ENCODE data around the gene CMIP.

DNA sequence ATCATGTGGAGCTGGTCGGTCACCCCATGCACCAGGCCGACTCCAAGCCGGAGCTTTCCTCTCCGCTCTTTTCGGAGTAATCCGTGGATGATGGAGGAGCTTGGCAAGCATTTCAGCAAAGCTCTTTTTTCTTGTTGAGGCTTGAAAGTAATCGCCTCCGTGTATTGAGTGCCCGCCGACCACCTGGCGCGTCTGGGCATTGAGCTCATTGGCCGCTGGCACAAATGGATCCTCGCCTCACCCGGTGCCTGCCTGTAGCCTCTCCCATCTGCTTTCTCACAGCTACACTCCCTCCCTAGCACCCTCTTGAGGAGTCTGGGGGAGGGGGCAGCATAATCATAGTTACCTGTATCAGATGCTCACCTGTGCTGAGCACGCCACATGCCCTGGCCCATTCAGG lies 148.9 kb downstream of the CMIP start:
- TF ChIP-seq, protein P1, sequence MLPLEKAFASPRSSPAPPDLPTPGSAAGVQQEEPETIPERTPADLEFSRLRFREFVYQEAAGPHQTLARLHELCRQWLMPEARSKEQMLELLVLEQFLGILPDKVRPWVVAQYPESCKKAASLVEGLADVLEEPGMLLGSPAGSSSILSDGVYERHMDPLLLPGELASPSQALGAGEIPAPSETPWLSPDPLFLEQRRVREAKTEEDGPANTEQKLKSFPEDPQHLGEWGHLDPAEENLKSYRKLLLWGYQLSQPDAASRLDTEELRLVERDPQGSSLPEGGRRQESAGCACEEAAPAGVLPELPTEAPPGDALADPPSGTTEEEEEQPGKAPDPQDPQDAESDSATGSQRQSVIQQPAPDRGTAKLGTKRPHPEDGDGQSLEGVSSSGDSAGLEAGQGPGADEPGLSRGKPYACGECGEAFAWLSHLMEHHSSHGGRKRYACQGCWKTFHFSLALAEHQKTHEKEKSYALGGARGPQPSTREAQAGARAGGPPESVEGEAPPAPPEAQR (CRISPR knock-in tag; IDR thresholded peaks at IDR 0.05): no peak
- TF ChIP-seq MXD4 (CRISPR knock-in tag; IDR thresholded peaks at IDR 0.05; ENCODE audit: borderline replicate concordance) (no peak), ZNF263 (CRISPR knock-in tag; IDR thresholded peaks at IDR 0.05; ENCODE audit: low read depth) (no peak), FOXP1 (CRISPR knock-in tag; IDR thresholded peaks at IDR 0.05; ENCODE audit: borderline replicate concordance) (no peak), CREB1 (CRISPR knock-in tag; IDR thresholded peaks at IDR 0.05) (no peak), JUN (CRISPR knock-in tag; IDR thresholded peaks at IDR 0.05) (no peak), TP53 (CRISPR knock-in tag; IDR thresholded peaks at IDR 0.05) (no peak)
- TF ChIP-seq, protein P2, sequence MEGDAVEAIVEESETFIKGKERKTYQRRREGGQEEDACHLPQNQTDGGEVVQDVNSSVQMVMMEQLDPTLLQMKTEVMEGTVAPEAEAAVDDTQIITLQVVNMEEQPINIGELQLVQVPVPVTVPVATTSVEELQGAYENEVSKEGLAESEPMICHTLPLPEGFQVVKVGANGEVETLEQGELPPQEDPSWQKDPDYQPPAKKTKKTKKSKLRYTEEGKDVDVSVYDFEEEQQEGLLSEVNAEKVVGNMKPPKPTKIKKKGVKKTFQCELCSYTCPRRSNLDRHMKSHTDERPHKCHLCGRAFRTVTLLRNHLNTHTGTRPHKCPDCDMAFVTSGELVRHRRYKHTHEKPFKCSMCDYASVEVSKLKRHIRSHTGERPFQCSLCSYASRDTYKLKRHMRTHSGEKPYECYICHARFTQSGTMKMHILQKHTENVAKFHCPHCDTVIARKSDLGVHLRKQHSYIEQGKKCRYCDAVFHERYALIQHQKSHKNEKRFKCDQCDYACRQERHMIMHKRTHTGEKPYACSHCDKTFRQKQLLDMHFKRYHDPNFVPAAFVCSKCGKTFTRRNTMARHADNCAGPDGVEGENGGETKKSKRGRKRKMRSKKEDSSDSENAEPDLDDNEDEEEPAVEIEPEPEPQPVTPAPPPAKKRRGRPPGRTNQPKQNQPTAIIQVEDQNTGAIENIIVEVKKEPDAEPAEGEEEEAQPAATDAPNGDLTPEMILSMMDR (IDR thresholded peaks at IDR 0.05): no peak
- TF ChIP-seq, protein P3, sequence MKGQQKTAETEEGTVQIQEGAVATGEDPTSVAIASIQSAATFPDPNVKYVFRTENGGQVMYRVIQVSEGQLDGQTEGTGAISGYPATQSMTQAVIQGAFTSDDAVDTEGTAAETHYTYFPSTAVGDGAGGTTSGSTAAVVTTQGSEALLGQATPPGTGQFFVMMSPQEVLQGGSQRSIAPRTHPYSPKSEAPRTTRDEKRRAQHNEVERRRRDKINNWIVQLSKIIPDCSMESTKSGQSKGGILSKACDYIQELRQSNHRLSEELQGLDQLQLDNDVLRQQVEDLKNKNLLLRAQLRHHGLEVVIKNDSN (CRISPR knock-in tag; IDR thresholded peaks at IDR 0.05): no peak
- TF ChIP-seq, protein P4, sequence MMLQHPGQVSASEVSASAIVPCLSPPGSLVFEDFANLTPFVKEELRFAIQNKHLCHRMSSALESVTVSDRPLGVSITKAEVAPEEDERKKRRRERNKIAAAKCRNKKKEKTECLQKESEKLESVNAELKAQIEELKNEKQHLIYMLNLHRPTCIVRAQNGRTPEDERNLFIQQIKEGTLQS (CRISPR knock-in tag; conservative IDR thresholded peaks at IDR 0.05): no peak

All from WTC11 (cell line).